ENCODE data around the gene ANTKMT. TPM values are rescaled to one million over a fixed set of nuclear protein-coding genes. Genes with fewer than 3 reads are reported as not detected.

Gene ANTKMT
- total and polyA plus RNA-seq, 2 of the 4 experiments (the other 2 are of a cell fraction): 7.3 to 16.2 TPM

GRCh38 chr16:681746-682427 lies 39.1 kb upstream of the ANTKMT start:
- Histone ChIP-seq H3K4ac (ENCODE audit: low read depth, low read length) (no peak overlapping the region), H2BK15ac (ENCODE audit: low read depth, low read length) (no peak overlapping the region), H2AK5ac (ENCODE audit: low read depth, low read length) (peak overlapping the region; percentile 13; the same call in 1 of the 2 replicates), H3K79me1 (ENCODE audit: low read depth in 1 of 2, low read length in 2 of 2) (peaks cover 9 to 43% of the 10 kb centered on the region in 2 experiments; a peak in 3 of 4 replicates), H3K4me1 (ENCODE audit: control insufficient read depth, insufficient read depth, low read length) (peaks cover 20% of the 10 kb centered on the region), H2BK5ac (ENCODE audit: low read depth, low read length, poor library complexity, severe bottlenecking) (no peak overlapping the region), H3K27ac (ENCODE audit: insufficient read depth, low read length) (no peak overlapping the region; the same call in 1 of the 2 replicates), H4K91ac (ENCODE audit: insufficient read depth, low read depth, low read length) (no peak overlapping the region), H3K18ac (ENCODE audit: low read depth, low read length) (no peak overlapping the region), H2BK20ac (ENCODE audit: low read depth, low read length) (no peak overlapping the region), H2AK9ac (replicated peaks; ENCODE audit: low read depth, low read length, poor library complexity) (peak overlapping the region; percentile 72), H3K9ac (ENCODE audit: low read depth, low read length) (no peak overlapping the region), H3K9me3 (ENCODE audit: control insufficient read depth, insufficient read depth, low read length) (no peaks in the 10 kb centered on the region), H4K8ac (ENCODE audit: low read depth in 2 of 2, low read length in 2 of 2) (no peak overlapping the region), H2AFZ (replicated peaks; ENCODE audit: low read length, poor library complexity) (peak overlapping the region; percentile 43), H3K27me3 (ENCODE audit: control insufficient read depth, insufficient read depth, low read length) (no peaks in the 10 kb centered on the region), H3K23ac (ENCODE audit: low read depth, low read length) (no peak overlapping the region), H2BK120ac (ENCODE audit: low read depth, low read length) (no peak overlapping the region), H3K4me3 (ENCODE audit: insufficient read depth, low read depth, low read length) (peak overlapping the region; percentile 96; the same call in 1 of the 2 replicates), H3K4me2 (ENCODE audit: low read depth, low read length) (peak overlapping the region; percentile 98; the same call in 1 of the 2 replicates), H3K14ac (replicated peaks; ENCODE audit: low read depth, low read length) (no peak overlapping the region), H4K5ac (ENCODE audit: low read depth, low read length) (no peak overlapping the region), H3K36me3 (ENCODE audit: control insufficient read depth, insufficient read depth, low read length) (peaks cover 36% of the 10 kb centered on the region), H3K56ac (ENCODE audit: extremely low read depth, insufficient read depth, low read length) (no peak overlapping the region), H3K9me1 (ENCODE audit: insufficient read depth, low read length) (peaks cover 15% of the 10 kb centered on the region), H4K20me1 (ENCODE audit: insufficient read depth, low read length) (peaks cover 34% of the 10 kb centered on the region)
- no CpG with 5 or more reads among the region's 28 CpGs for WGBS, 2 experiments (ENCODE audit: extremely low coverage in 2 of 2, insufficient read length in 1 of 2)
- dilution Hi-C loops (cut with HindIII; ENCODE audit: low sequenced_read_pairs, unreplicated experiment) (no loop called here), in situ Hi-C loops (cut with MboI; ENCODE audit: low sequenced_read_pairs) (no loop called here), intact Hi-C loops (cut with micrococcal nuclease) (no loop called here)
- ATAC-seq (ENCODE audit: low read depth): no peak
- ChIA-PET POLR2A (ENCODE audit: unreplicated experiment) (no interaction called here), CTCF (no interaction called here)
- TSS peak; percentile 91 for BruUV-seq (replicated peaks)
- 0 out of 2 replicates have a peak, but pooled peaks have one; percentile 5 for TF ChIP-seq BHLHE40 (IDR thresholded peaks at IDR 0.05; ENCODE audit: low read depth, low read length)
- no peak for TF ChIP-seq SMC3 (IDR thresholded peaks at IDR 0.05; ENCODE audit: low read depth, low read length)
- TF ChIP-seq CEBPB (IDR thresholded peaks at IDR 0.05; ENCODE audit: low read depth, low read length): no peak
- TF ChIP-seq MXI1 (IDR thresholded peaks at IDR 0.05; ENCODE audit: borderline replicate concordance, low read depth, low read length): no peak
- no peak for TF ChIP-seq USF2 (IDR thresholded peaks at IDR 0.05; ENCODE audit: low read depth, low read length)
- DNase-seq: no peak

All from IMR-90 (cell line).